HG03039 (cell line): ENCODE data around the gene ZSCAN23.
"Not testable (repeated sequence)": the region's sequence is repeated elsewhere in the genome, so short reads cannot be mapped to it uniquely, and the experiment has no call there.

Source experiments
- ATAC-seq: cut with Tn5 transposase; IDR thresholded peaks from one replicate; pipeline ENCODE4 v1.9.1; 2021; ENCODE audit warnings: mild to moderate bottlenecking, moderate library complexity; ENCODE audit not compliant: unreplicated experiment

Gene ZSCAN23

GRCh38 chr6:28443112-28443773 is at the start of gene ZSCAN23:
Gene ZSCAN23 (minus strand): TSS chr6:28443491. CDS start chr6:28436266, 7,225 bp downstream.
- peak; percentile 70 for ATAC-seq

DNA sequence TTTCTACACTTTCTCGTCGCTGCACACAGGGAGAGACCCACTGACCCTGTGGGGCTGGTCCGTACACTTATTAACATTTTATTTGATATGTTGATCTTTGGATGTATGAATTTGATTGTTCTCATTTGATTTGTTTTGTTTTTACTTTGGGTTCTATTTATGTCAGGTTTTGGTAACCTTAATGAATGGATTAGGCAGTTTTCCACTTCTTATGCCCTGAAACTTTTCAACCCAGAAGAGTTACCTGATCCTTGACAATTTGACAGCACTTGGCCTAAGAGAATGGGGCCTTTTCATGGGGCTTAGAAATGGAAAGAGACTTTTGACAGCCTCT is 48.7 kb upstream of the ZSCAN23 start:
- no peak for ATAC-seq

DNA sequence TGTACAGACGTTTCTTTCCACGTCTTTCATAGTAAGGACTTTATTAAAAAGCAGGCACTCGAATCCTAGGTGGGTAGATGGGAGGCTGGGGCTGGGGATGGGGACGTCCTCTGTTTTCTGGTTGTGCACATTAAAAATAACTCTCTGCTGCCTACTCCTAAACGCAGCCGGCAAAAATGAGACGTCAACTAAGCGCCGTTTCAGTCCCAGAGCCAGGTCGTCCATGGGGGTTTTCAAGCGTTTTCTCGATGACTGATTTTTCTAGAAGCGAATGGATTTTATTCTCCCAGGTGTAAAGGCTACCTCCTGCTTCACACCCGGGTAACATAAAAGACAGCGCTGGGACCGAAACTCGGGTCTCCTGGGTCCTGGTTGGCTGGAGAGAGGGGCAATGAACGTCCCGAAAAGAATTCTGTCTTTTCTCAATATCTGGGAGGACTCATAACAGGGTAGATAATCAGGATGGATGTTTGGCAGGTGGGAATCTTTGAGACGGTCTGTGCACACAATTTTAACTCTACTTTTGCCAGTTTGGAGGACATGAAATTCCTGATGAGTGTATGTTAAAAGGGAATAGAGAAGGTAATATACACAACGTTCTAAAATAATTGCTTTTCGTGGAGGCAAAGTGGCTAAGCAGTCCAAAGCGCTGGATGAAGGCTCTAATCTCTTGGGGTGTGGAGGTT is 47.1 kb upstream of the ZSCAN23 start:
- no peak for ATAC-seq

DNA sequence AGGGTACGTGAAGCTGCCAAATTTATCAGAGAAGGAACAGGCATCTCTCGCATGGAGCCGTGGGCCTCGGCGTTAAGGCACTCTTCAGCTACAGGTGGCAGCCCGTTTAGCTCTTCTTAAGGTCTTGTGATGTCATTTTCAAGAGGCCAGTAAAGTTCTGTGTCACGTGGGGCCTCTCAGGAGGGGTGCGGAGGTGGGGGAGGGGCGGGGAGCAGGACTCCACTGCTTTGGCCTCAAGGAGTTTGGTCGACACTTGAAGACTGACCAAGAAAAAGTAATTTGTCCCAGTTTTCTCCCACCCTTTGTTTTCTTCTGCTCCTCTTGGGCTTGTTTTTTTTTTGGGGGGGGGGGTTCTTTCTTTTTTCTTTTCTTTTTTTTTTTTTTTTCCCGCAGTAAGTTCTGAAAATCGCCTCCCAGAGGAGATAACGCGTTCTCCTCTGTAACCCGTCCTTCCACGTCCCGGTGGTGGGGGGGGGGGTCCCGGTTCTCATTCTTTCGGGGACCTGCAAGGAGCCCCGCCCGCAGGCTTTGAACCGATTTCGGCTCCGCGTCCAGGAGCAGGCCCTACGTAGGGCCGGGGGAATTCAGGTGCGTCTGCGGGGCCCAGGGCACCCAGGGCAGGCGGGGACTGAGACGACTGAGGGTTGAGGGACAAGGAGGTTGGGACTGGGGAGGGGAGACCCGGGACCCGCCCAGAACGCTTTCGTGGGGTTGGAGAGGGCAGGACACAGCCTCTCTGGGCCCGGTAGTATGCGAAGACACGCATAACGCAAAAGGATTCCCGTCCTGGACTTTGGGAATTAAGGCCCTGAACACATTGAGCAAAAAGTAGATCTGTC is 46.3 kb upstream of the ZSCAN23 start:
- peak; percentile 71 for ATAC-seq

- ATAC-seq, result no peak
Observed at GRCh38 chr6:28488916-28489365, 45.6 kb upstream of the ZSCAN23 start.

DNA sequence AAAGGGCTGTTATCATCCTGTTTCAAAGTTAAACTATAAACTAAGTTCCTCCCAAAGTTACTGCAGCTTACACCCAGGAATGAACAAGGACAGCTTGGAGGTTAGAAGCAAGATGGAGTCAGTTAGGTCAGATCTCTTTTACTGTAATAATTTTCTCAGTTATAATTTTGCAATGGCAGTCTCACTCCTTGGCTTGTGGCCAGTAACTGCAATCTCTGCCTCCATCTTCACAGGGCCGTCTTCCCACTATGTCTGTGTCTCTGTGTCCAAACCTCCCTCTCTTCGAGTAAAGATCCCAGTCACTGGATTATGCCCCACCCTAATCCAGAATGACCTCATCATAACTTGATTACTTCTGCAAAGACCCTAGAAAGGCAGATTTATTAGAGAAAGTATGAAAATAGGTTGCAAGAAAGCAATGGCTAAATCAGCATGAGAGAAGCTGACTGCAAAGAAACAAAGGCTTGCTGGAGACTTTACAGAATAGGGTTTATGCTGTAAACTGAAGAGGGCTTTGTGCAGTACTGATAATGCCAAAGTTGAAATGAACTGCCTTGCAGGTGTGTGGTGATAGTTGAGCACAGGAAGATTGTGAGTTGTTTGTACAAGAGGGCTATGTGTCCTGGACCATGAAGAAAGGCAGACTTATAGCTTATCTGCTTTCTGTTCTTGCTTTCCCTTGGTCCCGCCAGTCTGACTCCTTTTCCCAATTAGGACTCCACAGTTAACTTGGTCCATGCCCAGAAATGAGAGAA is 43.9 kb upstream of the ZSCAN23 start:
- no peak for ATAC-seq

- ATAC-seq, result no peak
Observed at GRCh38 chr6:28486533-28486932, 43.2 kb upstream of the ZSCAN23 start.

DNA sequence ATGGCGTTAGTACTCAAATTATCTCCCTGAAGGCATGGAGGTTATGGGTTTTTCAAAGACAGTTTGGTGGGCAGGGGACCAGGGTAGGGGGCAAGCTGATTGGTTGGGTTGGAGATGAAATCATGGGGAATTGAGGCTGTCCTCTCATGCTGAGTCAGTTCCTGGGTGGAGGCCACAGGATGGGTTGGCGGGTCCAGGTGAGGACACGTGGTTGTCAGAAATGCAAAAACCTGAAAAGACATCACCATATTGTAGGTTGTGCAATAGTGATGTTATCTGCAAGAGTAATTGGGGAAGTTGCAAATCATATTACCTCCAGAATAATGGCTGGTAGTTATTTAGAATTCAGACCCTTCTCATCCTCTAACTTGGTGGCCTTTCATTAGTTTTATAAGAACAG is 42.2 kb upstream of the ZSCAN23 start:
- no peak for ATAC-seq

DNA sequence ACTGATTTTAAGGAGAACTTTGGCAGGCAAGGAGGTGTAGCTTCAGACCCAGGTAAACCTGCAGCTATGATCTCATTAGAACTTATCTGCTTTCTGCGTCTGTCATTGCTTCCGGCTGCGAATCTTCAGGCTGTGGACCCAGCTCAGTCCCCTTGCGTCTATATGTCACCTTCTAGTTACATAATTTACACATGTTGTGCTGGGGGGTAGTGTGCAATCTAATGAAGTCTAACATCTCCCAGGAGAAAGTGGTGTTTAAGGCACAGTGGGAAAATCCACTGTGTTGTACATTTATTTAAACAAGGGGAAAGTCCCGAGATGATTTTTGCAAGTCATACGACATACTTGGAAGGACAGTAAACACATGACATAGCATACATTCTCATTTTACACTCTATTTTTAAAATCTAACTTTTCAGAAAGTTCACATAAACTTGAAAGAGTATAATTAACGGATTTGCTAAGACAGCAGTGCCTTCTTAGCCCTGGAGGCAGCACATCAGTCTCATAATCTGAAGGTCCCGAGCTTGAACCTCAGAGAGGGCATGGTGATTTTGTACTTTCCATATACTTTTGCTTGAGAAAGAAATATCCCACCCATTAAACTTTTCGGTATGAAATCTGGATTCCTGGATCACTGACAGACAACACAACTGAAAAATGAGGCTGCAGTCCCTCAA is 37.1 kb upstream of the ZSCAN23 start:
- no peak for ATAC-seq

GRCh38 chr6:28478518-28478917 is 35.2 kb upstream of the ZSCAN23 start:
- no peak for ATAC-seq

DNA sequence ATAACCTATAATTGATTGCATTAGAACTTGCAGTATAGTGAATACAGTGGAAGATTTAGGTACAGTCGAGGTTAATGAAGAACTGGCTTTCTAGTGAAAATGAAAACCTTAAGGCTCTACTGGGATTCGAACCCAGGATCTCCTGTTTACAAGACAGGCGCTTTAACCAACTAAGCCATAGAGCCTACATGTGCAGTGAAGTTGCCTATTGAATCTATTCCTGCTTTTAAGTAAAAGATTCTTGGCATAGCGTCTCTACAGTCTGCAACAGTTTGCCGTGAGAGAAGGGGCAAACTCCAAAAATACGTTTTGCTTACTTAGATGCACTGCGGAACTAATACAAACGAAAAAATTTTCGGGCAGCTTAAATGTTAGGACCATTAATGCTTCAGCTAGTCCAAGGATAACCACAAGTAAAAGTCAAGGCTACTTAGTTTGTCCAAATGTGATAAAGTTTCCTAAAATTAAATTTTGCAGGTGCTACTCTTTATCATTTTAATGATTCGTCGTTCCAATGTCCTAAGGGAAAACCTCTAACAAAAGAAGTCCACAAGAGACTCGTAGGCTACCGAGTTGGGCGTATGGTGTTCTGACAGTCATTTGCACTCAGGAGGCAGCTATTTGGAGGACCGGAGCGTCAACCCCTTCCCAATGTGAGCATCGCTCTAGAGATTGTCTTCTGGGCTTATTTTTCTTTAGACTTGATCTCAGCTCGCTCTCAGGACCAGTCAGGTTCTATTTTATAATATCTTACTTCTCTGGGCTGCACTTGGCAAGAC is 31.3 kb upstream of the ZSCAN23 start:
- ATAC-seq, result no peak

- not testable (repeated sequence) for ATAC-seq
Observed at GRCh38 chr6:28469153-28469745, 26.0 kb upstream of the ZSCAN23 start.

DNA sequence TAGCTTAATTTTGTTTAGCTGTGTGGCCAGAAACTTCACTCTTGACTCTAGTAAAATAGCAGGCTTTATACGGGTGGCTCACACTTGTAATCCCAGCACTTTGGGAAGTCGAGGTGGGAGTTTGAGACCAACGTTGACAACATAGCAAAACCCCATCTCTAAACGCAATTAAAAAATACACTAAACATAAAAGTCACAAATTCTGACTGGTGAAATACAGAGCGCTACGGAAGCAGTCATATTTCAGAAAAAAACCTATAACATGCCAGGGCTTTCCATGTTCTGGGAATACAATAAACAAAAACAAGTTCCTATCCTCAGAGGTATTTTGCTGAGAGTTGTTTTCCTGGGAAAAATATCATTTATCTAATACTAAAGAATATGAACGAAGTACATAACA is 24.8 kb upstream of the ZSCAN23 start:
- ATAC-seq, result no peak

GRCh38 chr6:28462401-28462800 is 19.1 kb upstream of the ZSCAN23 start:
- ATAC-seq, result no peak

- ATAC-seq, result no peak
Observed at GRCh38 chr6:28458568-28458967, 15.3 kb upstream of the ZSCAN23 start.

DNA sequence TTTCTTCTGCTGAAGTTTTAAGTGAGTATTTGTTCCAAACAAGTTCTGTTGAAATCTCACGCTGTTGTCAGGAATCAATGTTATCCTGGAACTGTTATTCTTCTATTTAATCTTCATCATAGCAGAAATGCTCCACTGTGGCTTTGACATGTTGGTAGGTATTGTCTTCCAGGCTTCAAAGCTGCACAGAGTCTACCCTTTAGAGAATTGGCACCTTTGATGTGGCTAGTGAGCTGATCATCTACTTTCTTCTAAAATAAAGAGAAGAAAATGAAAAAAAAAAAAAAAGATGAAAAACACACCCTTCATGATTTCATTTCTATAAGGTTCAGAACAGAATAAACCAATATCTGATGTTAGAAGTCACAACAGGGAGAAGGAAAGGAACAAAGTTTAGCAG is 5.8 kb upstream of the ZSCAN23 start:
- no peak for ATAC-seq

DNA sequence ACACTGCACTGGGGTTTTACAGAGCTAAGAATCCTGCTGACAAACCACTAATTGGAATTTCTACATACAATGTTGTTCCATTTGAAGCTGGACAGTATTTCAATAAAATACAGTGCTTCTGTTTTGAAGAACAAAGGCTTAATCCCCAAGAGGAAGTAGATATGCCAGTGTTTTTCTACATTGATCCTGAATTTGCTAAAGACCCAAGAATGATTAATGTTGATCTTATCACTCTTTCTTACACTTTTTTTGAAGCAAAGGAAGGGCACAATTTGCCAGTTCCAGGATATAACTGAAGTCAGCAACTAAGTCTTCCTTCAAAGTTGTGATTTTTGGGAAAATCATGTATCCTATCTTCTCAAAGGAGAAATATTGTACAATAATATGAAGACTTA is 4.2 kb upstream of the ZSCAN23 start:
- not testable (repeated sequence) for ATAC-seq

GRCh38 chr6:28446818-28447511 is 3.7 kb upstream of the ZSCAN23 start:
- ATAC-seq, result no peak

DNA sequence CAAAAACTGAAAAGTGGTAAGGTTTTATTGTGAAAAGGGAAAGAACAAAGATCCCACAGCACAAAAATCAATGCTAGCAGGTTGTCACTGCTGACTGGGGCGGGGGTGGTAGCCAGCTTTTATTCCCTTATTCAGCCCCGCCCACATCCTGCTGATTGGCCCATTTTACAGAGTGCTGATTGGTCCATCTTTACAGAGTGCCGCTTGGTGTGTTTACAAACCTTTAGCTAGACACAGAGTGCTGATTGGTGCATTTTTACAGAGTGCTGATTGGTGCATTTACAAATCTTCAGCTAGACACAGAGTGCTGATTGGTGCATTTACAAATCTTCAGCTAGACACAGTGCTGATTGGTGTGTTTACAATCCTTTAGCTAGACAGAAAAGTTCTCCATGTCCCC is 1.5 kb upstream of the ZSCAN23 start:
- not testable (repeated sequence) for ATAC-seq
